Measurements from ENCODE around the gene PDGFRB.
A peak's percentile ranks its signal among the peaks of the same experiment; 100 is the strongest.

PDGFRB gene

GRCh38 chr5:150162142-150162513, 6.5 kb upstream of the PDGFRB start:
- DNase-seq: no peak

- peak; percentile 40 to 56 for DNase-seq
These were observed 5.8 kb upstream of the PDGFRB start for GRCh38 chr5:150161242-150162141.

- DNase-seq: no peak
These were observed 4.9 kb upstream of the PDGFRB start for GRCh38 chr5:150160448-150161081.

- DNase-seq: no peak
These were observed 4.1 kb upstream of the PDGFRB start for GRCh38 chr5:150159741-150160179.

GRCh38 chr5:150159031-150159430, 3.4 kb upstream of the PDGFRB start:
- no peak for DNase-seq

- DNase-seq: no peak
These were observed 2.7 kb upstream of the PDGFRB start for GRCh38 chr5:150158170-150158949.

- DNase-seq: no peak
These were observed 1.5 kb upstream of the PDGFRB start for GRCh38 chr5:150157168-150157567.

- no peak for DNase-seq
These were observed 895 bp upstream of the PDGFRB start for GRCh38 chr5:150156540-150156939.

- DNase-seq: no peak
These were observed 353 bp upstream of the PDGFRB start for GRCh38 chr5:150156027-150156368.

GRCh38 chr5:150154618-150155128, 972 bp downstream of the PDGFRB start:
- DNase-seq: no peak

GRCh38 chr5:150153957-150154617, 1.6 kb downstream of the PDGFRB start:
- DNase-seq: no peak

- DNase-seq: no peak
These were observed 2.2 kb downstream of the PDGFRB start for GRCh38 chr5:150153483-150153882.

GRCh38 chr5:150152636-150153462, 2.8 kb downstream of the PDGFRB start:
- no peak for DNase-seq

GRCh38 chr5:150149618-150150017, 6.0 kb downstream of the PDGFRB start:
- DNase-seq: no peak

GRCh38 chr5:150148117-150148927, 7.3 kb downstream of the PDGFRB start:
- DNase-seq: no peak

GRCh38 chr5:150147670-150148069, 8.0 kb downstream of the PDGFRB start:
- DNase-seq: no peak

GRCh38 chr5:150146862-150147601, 8.6 kb downstream of the PDGFRB start:
- DNase-seq: no peak

- DNase-seq: no peak
These were observed 9.4 kb downstream of the PDGFRB start for GRCh38 chr5:150146235-150146634.

- DNase-seq: no peak
These were observed 10.8 kb downstream of the PDGFRB start for GRCh38 chr5:150144879-150145278.

- DNase-seq: no peak
These were observed 11.3 kb downstream of the PDGFRB start for GRCh38 chr5:150144246-150144801.
